HG03196 (cell line): Measurements from ENCODE around the gene HIGD2A.
"Not testable (repeated sequence)": the region's sequence is repeated elsewhere in the genome, so short reads cannot be mapped to it uniquely, and the experiment has no call there.

ENCODE experiments used
- ATAC-seq: cut with Tn5 transposase; IDR thresholded peaks from one replicate; pipeline ENCODE4 v1.9.1; 2021; ENCODE audit not compliant: unreplicated experiment

Gene HIGD2A

DNA sequence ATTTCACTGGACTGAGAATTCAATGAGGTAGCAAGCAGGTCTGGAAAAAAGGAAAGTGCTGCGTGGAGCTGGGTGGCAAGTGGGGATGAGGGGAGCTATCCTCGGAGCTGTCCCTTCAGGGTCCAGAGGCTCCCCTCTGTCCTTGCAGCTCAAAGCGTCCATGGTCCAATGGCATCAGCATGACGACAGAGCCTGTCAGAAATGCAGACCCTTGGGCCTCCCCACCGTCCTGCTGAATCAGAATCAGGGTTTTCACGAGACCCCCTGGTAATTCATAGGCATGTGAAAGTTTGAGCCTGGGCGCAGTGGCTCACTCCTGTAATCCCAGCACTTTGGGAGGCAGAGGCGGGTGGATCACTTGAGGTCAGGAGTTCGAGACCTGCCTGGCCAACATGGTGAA, 5.5 kb downstream of the HIGD2A start:
- ATAC-seq: no peak

DNA sequence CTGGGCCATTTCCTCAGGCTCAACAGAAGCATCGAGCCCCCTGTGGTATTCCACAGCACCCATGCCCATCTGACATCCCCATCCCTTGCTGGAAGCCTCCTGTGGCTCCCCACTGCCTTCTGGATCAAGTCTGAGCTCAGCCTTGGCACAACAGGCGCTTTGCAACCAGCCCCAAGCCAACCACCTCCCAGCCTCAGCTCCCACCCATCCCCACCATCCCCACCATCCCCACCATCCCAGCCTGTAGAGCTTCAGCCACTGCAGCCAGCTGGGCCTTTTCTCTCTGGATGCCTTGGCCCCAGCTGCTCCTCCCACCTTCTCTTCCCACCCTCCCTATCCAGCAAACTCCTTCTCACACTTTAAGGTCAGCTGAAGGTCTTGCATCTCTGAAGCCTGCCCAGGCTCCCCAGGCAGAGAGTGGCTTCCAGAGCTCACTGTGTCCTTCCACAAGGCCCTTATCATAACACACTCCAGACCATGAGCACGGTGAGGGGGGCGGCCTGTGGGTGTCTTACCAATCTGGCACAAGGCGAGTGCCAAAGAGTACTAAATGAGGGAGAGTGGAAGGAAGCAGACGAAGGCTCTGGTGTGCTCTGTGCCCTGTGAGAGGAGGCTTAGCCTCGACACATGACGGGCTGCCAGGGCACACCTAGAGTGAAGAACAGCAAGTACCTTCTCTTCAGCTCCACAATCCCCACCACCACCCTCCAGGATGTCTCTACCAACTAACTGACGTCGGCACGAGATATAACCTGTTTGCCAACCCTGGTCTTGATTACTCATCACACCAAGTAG, 6.5 kb downstream of the HIGD2A start:
- no peak for ATAC-seq

DNA sequence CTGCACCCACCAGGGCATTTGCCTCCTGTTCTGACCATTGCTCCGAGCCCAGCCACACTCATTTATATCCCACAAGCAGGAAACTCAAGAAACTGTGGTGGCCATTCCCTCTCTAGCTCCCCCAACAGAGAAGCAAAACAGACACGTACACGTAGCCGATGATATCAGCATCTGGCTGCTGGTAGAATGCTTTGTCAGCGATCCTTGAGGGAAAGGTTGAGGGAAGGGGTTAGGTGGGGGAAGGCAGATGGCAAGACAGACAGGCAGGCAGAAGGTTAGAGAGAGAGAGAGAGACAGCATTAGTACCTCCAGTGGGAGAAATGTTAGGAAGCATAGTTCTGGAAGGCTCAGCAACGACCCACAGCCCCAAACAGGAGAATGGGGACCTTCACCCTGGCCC, 7.8 kb downstream of the HIGD2A start:
- ATAC-seq: no peak

DNA sequence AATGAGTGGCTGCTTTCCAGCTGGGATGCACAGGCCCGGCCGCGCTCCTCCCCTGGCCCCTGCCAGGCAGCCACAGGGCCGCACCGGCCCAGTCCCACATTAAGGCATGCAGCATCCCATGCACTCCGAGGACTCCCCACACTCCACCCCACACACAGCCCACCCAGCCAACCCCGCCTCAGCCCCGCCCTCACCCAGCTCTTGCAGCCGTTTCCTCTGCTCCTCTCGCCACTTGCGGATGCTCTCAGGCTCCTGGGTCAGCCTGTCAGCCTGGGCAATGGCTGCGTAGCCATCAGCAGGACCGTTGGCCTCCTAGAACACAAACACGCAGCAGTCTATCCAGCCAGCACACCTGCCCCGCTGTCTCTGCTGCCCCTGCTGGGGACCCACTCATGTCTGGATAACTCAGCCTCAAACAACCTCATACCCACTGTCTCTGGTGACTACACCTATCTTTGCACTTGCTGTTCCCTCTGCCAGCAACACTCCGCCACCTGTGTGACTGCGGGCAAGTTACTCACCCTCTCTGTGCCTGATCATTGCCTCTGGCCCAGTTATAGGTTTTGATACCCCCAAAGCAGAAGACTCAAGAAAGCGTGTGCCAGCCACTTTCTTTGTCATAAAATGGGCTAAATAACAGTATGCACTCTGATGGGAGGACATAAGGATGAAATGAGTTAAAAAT, 9.3 kb downstream of the HIGD2A start:
- no peak for ATAC-seq

DNA sequence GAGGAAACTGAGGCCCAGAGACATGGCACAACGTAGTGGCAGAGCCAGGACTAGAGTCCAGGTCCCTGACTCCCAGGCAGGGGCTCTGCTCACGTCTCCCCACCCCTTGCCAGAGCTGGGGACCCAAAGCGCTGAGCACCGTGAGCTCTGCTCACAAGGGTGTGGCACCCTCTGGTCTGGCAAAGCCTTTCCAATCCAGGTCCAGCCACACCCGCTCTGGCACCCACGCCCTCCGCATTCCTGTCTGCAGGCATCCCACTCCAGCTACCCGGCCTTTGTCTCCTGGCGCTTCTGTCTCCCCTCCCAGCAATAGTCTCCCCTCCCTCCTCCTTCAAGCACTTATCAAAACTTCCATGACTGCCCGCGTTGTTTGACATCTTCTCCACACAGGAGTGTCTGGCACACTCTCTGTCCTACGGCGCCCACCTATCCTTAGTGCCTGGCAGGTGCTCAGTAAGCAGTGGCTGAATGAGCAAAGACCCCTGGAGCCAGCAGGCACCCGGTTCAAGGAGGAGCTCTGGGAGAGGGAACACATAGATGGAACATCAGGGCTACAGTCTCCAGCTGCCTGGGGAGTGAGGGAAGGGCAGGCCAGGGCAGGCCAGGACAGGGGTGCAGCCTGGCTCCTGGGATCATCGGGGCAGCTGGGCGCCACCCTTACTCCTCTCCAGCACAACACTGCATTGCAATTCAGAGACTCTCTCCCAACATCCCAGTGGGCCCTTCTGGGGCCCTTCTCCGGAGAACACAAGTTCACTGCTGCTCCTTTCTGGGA, 12.0 kb downstream of the HIGD2A start:
- no peak for ATAC-seq

DNA sequence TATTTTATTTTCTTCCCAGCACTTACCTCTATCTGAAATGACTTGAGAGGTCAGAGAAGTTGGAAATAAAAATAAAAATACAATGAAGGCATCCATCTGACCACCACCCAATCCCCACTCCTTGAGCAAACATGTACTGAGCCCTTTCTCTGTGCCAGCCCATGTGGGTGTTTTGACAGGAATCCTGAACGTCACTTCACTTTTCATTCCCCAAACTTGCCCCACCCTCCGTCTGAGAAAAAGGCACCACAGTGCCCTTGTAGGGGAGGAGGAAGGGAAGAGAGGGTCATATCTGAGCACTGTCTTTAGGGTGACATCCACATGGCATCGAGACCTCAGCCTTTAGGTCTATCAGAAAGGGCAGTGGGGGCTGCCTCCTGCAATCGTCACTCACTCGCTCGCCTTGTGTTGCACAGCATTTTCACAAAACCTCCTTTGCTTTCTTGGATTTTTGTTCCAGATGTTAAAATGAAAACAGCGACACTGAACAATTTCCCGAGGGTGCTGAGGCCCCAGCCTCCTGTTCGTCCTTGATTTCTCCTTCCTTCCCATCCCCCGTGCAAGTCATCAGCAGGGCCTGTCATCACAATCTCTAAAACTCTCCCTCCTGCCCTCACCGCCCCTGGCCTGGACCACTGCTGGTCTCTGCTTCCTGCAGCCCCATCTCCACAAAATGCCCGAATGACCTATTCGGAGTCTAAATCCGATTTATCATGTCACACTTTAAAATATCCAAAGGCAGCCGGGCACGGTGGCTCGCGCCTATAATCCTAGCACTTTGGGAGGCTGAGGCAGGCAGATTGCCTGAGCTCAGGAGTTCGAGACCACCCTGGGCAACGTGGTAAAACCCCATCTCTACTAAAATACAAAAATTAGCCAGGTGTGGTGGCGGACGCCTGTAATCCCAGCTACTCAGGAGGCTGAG, 13.0 kb downstream of the HIGD2A start:
- no peak for ATAC-seq

DNA sequence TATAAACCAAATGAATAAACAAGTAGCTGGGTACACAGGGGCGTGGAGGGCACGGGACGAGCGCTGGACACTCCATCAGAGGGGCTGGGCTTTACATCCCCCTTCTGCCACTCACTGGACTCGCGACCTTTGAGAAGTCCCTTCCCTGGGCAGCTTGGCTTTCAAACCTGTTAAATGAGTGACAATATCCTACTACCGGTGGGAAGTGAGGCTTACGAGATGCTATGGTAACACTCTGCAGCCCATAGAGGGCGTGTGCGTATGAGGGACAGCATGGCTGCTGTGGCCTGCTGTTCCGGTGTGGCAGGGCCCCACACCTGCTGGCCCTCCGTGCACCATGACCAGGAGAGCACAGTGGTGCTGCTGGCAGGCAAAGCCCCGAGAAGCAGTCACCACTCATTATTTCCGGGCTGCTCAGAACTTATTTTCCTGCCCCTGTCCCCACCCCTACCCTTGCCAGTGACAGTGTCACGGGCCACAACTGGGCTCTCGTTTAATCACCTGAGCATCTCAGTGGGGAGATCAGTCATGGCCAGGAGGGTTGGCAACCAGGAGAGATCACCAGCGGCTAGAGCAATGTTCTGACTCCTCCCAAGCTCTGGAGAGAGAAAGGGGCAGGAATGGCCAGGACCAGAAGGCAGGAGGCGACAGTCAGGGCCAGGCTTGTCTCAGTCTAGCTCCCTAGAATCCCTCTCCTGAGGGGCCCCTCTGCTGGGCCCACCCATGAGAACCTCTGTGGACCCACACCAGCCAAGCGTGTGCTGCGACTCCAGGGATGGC, 17.3 kb downstream of the HIGD2A start:
- no peak for ATAC-seq

DNA sequence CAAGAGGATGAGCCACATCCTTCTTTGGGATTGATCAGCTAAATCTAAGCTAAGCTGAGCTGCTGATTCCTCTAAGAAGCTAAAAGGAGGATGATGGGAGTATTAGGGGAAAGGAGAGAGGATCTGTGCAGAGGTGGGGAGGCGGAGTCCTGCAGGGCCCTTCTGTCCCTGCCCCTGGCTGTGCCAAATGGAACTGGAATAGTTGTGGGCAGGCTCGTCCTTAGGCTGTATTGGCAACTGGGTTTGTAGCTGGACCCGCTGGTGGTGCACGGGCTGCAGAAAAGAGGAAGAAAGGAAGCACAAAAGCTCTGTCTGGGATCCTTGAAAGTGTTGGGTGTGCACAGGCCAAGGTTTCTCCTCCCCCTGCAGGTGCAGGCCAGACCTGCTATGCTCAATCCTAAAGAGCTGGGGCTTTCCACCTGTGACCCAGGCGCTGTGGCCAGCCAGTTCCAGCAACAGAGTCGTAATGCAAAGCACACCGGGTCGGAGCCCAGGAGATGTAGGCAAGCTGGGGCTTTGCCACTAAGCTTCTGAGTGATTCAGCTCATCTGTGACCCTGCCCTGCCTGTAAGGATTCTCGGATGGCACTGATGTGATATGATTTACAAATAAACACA, 18.0 kb downstream of the HIGD2A start:
- no peak for ATAC-seq

DNA sequence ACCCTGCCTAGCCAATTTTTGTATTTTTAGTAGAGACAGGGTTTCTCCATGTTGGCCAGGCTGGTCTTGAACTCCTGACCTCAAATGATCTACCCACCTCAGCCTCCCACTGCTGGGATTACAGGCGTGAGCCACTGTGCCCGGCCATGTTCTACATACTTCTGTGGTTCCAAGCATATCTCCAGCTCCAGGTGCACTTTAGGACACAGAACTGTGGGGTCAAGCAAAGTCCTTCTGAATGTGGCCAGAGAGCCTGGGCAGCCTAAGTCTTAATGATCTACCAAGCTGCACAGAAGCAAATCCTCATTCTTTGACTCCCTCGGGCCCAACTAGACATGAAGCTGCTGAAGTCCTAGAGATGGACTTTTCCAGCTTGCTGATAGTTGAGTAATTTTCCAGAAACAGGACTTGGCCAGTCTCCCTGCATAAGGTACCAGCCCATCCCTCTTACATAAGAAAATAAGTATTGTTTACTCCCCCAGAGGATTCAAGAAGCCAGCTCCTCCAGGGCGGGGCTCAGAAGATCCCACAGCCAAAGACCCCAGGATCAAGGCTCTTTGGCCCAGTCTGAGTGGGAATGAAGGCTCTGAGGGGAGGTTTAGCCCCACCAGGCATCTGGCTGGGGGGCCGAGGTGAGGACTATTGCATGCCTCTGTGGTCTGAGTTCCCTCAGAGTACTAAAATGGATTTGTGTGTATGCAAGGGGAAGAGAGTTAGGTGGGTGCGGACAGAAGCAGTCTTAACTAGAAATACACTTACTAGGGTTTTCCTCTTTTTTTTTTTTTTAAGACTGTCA, 19.1 kb downstream of the HIGD2A start:
- no peak for ATAC-seq

DNA sequence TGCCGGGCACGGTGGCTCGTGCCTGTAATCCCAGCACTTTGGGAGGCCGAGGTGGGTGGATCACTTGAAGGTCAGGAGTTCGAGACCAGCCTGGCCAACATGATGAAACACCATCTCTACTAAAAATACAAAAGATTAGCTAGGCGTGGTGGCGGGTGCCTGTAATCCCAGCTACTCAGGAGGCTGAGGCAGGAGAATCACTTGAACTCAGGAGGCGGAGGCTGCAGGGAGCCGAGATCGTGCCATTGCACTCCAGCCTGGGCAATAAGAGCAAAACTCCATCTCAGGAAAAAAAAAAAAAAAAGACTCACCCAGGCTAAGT, 19.7 kb downstream of the HIGD2A start:
- not testable (repeated sequence) for ATAC-seq

DNA sequence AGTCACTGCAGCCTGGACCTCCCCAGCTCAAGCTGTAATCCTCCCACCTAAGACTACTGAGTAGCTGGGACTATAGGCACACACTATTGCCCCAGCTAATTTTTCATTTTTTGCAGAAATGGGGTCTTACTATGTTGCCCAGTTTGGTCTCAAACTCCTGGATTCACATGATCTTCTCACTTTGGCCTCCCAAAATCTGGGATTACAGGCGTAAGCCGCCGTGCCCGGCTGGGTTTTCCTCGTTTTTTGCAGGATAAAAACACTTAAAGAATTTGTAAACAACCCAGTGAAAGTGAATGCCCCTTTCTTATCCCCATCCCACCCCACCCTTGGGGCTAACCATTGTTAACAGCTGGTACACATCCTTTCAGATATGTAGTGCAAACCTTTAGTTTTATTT, 20.0 kb downstream of the HIGD2A start:
- no peak for ATAC-seq

DNA sequence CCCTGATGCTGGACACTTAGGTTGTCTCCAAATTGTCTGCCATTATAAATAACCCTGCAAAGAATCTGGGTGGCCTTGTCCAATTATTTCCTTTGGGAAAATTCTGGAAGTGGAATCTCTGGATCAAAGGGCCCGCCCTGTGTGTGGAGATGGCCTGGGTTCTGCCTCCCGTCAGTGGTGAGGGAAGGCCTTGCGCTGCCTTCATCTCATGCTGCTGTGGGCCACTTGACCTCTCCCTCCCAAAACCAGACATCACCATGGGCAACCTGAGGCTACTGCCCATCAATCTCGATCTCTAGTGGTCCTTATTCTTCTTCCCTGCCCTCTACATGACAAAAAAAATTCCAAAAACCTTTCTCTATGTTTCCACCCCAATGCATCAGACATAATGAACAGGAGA, 21.2 kb downstream of the HIGD2A start:
- ATAC-seq: no peak

DNA sequence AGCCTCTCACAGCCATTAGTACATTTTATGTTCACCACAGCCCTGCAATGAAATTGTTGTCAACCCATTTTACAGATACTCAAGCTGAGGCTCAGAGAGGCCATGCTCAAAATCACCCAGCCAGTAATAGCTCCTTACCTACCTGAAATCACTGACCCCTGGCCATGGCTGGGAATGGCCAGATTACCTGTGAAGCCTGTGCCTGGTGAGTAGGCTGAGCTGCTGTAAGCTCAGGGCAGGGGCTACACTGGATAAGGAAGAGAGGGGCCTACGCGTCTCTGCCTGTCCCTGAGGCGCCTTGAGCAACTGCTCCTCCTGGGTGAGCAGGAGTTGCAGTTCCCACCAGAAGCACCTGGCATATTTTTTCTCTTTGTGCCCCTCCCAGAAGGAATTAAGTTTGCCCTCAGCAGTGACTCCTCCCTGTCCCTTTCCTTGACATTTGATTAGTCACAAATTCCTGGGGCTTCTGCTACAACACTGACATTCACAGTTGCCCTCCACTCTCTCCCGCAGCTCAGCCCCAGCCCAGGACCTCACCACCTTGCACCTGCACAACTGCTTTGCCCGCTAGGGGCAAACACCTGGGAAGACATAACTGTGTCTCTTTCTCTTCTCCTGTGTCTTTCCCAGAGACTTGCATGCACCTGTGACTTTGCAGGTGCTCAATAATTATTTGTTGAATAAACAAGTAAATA, 22.1 kb downstream of the HIGD2A start:
- ATAC-seq: no peak

DNA sequence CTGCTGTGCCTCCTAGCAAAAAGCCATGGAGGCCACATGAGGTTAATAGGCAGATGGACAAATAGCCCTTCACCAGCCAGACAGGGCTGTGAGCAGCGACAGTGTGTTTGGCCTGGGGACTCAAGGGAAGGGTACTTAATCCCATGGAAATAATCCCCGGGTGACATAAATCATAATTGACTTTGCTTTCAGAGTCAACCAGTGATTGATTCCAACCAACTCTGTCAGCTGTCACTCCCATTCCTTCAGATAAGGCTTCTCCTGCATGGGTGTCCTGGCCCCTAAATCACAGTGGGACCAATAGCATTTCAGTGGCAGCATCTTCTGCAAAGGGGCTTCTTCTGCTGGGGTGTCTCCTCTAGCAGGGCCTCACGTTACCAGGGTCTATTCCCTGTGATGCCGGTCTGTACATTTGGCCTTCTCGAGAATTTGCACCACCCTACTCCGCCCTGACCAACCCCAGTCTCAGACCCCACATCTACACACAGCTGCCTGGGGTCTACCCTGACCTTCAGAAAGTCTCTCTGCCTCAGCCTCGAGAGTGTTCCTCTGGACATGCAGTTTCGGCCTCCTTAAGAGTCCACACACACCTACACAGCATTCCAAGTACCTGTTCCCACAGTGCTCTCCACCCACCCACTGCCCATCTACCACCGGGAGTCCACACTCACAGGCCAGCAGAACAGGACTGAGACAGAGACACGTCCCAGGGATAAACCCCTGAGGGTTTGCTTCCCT, 24.1 kb downstream of the HIGD2A start:
- no peak for ATAC-seq

DNA sequence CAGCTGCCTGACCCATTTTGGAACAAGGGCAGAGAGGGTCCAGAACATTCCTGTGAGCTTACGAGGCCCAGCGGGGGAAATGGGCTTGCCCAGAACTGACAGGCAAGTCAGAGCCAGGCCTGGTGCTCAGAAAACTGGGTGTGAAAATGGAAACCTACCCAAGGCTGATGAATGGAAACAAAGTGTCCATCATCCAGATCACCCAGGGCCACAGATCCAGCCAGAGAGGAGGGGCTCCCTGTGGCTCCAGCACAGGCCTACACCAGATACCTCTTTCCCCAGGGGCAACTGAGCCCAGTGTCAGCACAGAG, 24.7 kb downstream of the HIGD2A start:
- no peak for ATAC-seq

DNA sequence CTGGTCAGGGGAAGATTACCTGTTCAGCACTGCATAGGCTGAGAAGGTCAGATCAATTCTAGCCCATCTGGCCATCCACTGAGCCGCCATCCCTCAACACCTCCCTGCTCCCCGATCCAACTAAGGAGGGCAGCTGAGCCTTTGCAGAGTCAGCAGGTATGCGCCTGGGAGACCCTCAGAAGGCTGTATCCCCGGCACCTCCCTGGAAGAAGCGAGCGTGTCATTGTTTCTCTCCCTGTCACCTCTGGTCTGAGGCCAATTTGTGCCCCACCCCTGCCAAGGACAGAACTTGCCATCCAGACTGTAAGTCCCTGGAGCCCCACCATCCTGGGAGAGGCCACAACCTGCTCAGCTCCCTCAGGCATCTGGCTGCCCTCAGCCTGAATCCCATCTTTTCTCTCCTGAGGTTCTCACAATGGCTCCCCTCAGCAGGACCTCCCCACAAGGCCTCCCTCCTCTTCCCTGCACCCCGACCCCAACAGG, 25.2 kb downstream of the HIGD2A start:
- no peak for ATAC-seq

DNA sequence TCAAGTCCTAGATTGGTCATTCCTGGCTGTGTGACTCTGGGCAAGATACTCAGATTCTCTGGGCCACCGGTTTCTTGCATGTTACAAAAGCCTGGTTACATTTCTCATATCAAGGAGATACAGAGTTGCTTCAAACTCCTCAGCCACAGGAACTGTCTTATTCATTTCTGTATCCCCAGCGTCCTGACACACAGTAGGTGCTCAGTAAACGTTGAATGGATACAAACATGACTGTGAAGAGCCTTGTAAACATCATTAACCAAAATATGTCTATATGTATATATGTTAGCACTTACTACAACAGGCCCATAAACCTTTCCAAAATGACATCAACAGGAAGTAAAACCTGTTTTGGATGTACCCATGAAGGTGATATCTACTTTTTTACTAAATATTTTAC, 26.2 kb downstream of the HIGD2A start:
- no peak for ATAC-seq
